ENCODE data around the gene LGI4.

The LGI4 gene

GRCh38 chr19:35083691-35084508 lies 51.0 kb downstream of the LGI4 start:
- DNase-seq = no peak

- DNase-seq = no peak
Observed at GRCh38 chr19:35081201-35081600, 53.7 kb downstream of the LGI4 start.

GRCh38 chr19:35080613-35081170 lies 54.2 kb downstream of the LGI4 start:
- no peak for DNase-seq

- DNase-seq = no peak
Observed at GRCh38 chr19:35079826-35080225, 55.0 kb downstream of the LGI4 start.

GRCh38 chr19:35077411-35078223 lies 57.2 kb downstream of the LGI4 start:
- no peak for DNase-seq

- DNase-seq = no peak
Observed at GRCh38 chr19:35076657-35077056, 58.2 kb downstream of the LGI4 start.

- no peak for DNase-seq
Observed at GRCh38 chr19:35076026-35076370, 58.9 kb downstream of the LGI4 start.

GRCh38 chr19:35075202-35076025 lies 59.4 kb downstream of the LGI4 start:
- no peak for DNase-seq
